ENCODE results near the gene SPATA20. TPM values are rescaled to one million over a fixed set of nuclear protein-coding genes. Genes with fewer than 3 reads are reported as not detected.

SPATA20 gene
- total and polyA plus RNA-seq, 2 of the 8 experiments (the other 6 are each of a cell fraction or from before 2014, with no cell fraction given), result 16.2 to 17.5 TPM

Other genes with a start within 250 kb of the SPATA20 start
- 28.0 and 28.9 TPM in 2 replicates for gene XYLT2, start 201.0 kb upstream of the SPATA20 start, total RNA-seq (2021; fragmentation: NEBNext Ultra II Directional; extraction: Animal tissue kit (Norgen Biotek cat#: 25700))
- 29.9 and 38.2 TPM in 2 replicates for gene XYLT2, start 201.0 kb upstream of the SPATA20 start, polyA plus RNA-seq (2011; rRNA removed)
- gene MRPL27, start 174.0 kb upstream of the SPATA20 start, total RNA-seq (2021; fragmentation: NEBNext Ultra II Directional; extraction: Animal tissue kit (Norgen Biotek cat#: 25700)), result 75.6 and 82.6 TPM in 2 replicates
- gene MRPL27, start 174.0 kb upstream of the SPATA20 start, polyA plus RNA-seq (2011; rRNA removed), result 109 and 135 TPM in 2 replicates
- gene EME1, start 173.9 kb upstream of the SPATA20 start, total RNA-seq (2021; fragmentation: NEBNext Ultra II Directional; extraction: Animal tissue kit (Norgen Biotek cat#: 25700)), result 13.3 and 13.9 TPM in 2 replicates
- gene EME1, start 173.9 kb upstream of the SPATA20 start, polyA plus RNA-seq (2011; rRNA removed), result 13.9 and 16.3 TPM in 2 replicates
- 117 TPM in 2 replicates for gene LRRC59, start 149.7 kb upstream of the SPATA20 start, total RNA-seq (2021; fragmentation: NEBNext Ultra II Directional; extraction: Animal tissue kit (Norgen Biotek cat#: 25700))
- gene LRRC59, start 149.7 kb upstream of the SPATA20 start, polyA plus RNA-seq (2011; rRNA removed), result 48.3 and 48.7 TPM in 2 replicates
- gene ACSF2, start 121.0 kb upstream of the SPATA20 start, total RNA-seq (2021; fragmentation: NEBNext Ultra II Directional; extraction: Animal tissue kit (Norgen Biotek cat#: 25700)), result 16.1 and 16.3 TPM in 2 replicates
- 14.5 and 19.7 TPM in 2 replicates for gene ACSF2, start 121.0 kb upstream of the SPATA20 start, polyA plus RNA-seq (2011; rRNA removed)
- 0.17 TPM in 1 of 2 replicates, not detected in the other for gene CHAD, start 78.3 kb upstream of the SPATA20 start, total RNA-seq (2021; fragmentation: NEBNext Ultra II Directional; extraction: Animal tissue kit (Norgen Biotek cat#: 25700))
- 0.03 and 0.06 TPM in 2 replicates for gene CHAD, start 78.3 kb upstream of the SPATA20 start, polyA plus RNA-seq (2011; rRNA removed)
- gene RSAD1, start 68.3 kb upstream of the SPATA20 start, total RNA-seq (2021; fragmentation: NEBNext Ultra II Directional; extraction: Animal tissue kit (Norgen Biotek cat#: 25700)), result 31.3 and 33.5 TPM in 2 replicates
- gene RSAD1, start 68.3 kb upstream of the SPATA20 start, polyA plus RNA-seq (2011; rRNA removed), result 17.9 and 21.9 TPM in 2 replicates
- 1.7 and 3.3 TPM in 2 replicates for gene MYCBPAP, start 38.7 kb upstream of the SPATA20 start, total RNA-seq (2021; fragmentation: NEBNext Ultra II Directional; extraction: Animal tissue kit (Norgen Biotek cat#: 25700))
- gene MYCBPAP, start 38.7 kb upstream of the SPATA20 start, polyA plus RNA-seq (2011; rRNA removed), result 0.89 and 1.2 TPM in 2 replicates
- 5.8 and 7.9 TPM in 2 replicates for gene EPN3, start 14.4 kb upstream of the SPATA20 start, total RNA-seq (2021; fragmentation: NEBNext Ultra II Directional; extraction: Animal tissue kit (Norgen Biotek cat#: 25700))
- gene EPN3, start 14.4 kb upstream of the SPATA20 start, polyA plus RNA-seq (2011; rRNA removed), result 6.7 and 8.1 TPM in 2 replicates
- 4.8 and 4.9 TPM in 2 replicates for gene CACNA1G, start 13.5 kb downstream of the SPATA20 start, total RNA-seq (2021; fragmentation: NEBNext Ultra II Directional; extraction: Animal tissue kit (Norgen Biotek cat#: 25700))
- 2.9 and 4.8 TPM in 2 replicates for gene CACNA1G, start 13.5 kb downstream of the SPATA20 start, polyA plus RNA-seq (2011; rRNA removed)
- gene ABCC3, start 87.7 kb downstream of the SPATA20 start, total RNA-seq (2021; fragmentation: NEBNext Ultra II Directional; extraction: Animal tissue kit (Norgen Biotek cat#: 25700)), result 0.37 and 0.71 TPM in 2 replicates
- gene ABCC3, start 87.7 kb downstream of the SPATA20 start, polyA plus RNA-seq (2011; rRNA removed), result 0.22 and 0.35 TPM in 2 replicates
- gene ANKRD40, start 160.7 kb downstream of the SPATA20 start, total RNA-seq (2021; fragmentation: NEBNext Ultra II Directional; extraction: Animal tissue kit (Norgen Biotek cat#: 25700)), result 50.1 and 54.3 TPM in 2 replicates
- 19.7 and 26.1 TPM in 2 replicates for gene ANKRD40, start 160.7 kb downstream of the SPATA20 start, polyA plus RNA-seq (2011; rRNA removed)
- 126 and 128 TPM in 2 replicates for gene LUC7L3, start 172.4 kb downstream of the SPATA20 start, total RNA-seq (2021; fragmentation: NEBNext Ultra II Directional; extraction: Animal tissue kit (Norgen Biotek cat#: 25700))
- 102 and 103 TPM in 2 replicates for gene LUC7L3, start 172.4 kb downstream of the SPATA20 start, polyA plus RNA-seq (2011; rRNA removed)
- not detected in 2 replicates for gene ANKRD40CL, start 220.3 kb downstream of the SPATA20 start, total RNA-seq (2021; fragmentation: NEBNext Ultra II Directional; extraction: Animal tissue kit (Norgen Biotek cat#: 25700))
- gene ANKRD40CL, start 220.3 kb downstream of the SPATA20 start, polyA plus RNA-seq (2011; rRNA removed), result not detected in 2 replicates